Ureter (tissue), 1 donor: ENCODE results near the gene C1orf198. TPM values are rescaled to one million over a fixed set of nuclear protein-coding genes. Genes with fewer than 3 reads are reported as not detected.

Experiments
- total RNA-seq: library from RNA; stranded (reverse); gene quantifications from one replicate; pipeline ENCODE4 v1.2.4, GENCODE V29; 2023
- donor health status: DM: yes; HTN: yes; CAD: no.

C1orf198 gene
- total RNA-seq, 1 donor from 2014 or later, result 42.2 TPM

Other genes with a start within 250 kb of the C1orf198 start
- 36.7 TPM for gene COG2, start 226.0 kb downstream of the C1orf198 start, total RNA-seq
- gene AGT, start 154.4 kb downstream of the C1orf198 start, total RNA-seq, result 47.6 TPM
- gene CAPN9, start 121.1 kb downstream of the C1orf198 start, total RNA-seq, result 3.0 TPM
- 20.3 TPM for gene TTC13, start 110.3 kb upstream of the C1orf198 start, total RNA-seq
- gene ARV1, start 110.6 kb upstream of the C1orf198 start, total RNA-seq, result 24.3 TPM
- gene FAM89A, start 171.7 kb upstream of the C1orf198 start, total RNA-seq, result 11.3 TPM